Measurements from ENCODE around the gene MED12L. TPM values are rescaled to one million over a fixed set of nuclear protein-coding genes. Genes with fewer than 3 reads are reported as not detected.
"Not testable (repeated sequence)": the region's sequence is repeated elsewhere in the genome, so short reads cannot be mapped to it uniquely, and the experiment has no call there.

MED12L gene
- total RNA-seq, 4 donors from 2014 or later = 0.09 to 3.3 (median 0.13) TPM; not detected in 1

GRCh38 chr3:151074256-151074655, 11.2 kb upstream of the MED12L start:
- Histone ChIP-seq H3K4me3 (no peak overlapping the region), H3K9me3 (no peaks in the 10 kb centered on the region), H3K4me1 (no peaks in the 10 kb centered on the region), H3K36me3 (no peaks in the 10 kb centered on the region), H3K27ac (no peak overlapping the region), H3K27me3 (no peaks in the 10 kb centered on the region)
- no peak for TF ChIP-seq CTCF (IDR thresholded peaks at IDR 0.05)
- no peak for TF ChIP-seq POLR2A (IDR thresholded peaks at IDR 0.05)
- DNase-seq = no peak

DNA sequence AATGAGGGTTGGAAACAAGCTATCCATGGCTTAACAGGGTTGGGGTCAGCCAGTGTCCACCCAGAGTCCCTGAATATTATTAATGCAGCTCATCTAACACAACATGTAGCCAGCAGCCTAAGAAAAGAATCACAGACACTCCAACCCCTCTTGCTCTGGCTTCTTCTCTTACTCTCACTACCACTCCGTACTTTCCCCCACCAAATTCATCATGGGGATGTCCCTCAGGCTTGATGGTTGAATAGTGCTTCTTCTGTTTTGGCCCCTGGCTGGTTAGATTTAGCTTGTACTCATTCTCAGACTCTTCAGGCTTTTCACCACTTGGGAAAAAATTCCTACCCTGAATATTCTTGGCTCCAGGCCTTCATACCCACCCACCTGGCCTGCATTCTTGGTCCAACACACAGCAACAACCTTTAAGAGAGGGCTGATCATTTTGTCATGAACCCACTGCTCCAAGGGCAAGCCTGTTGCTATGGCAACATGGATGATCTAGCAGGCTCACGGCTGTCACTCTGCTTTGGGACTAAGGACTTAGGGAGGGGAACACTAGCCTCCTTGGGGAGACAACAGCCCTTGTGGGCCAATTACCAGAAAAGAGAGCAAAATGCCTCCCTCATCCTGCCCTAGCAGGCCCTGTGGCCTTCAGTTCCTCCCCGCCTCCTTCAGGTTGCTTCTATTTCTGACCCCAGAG, 9.4 kb upstream of the MED12L start:
- no peaks in the 10 kb centered on the region for H3K4me1 ChIP-seq
- no peak overlapping the region for H3K4me3 ChIP-seq
- no peaks in the 10 kb centered on the region for H3K36me3 ChIP-seq
- no peak overlapping the region for H3K27ac ChIP-seq
- no peak for DNase-seq
- TF ChIP-seq CTCF (IDR thresholded peaks at IDR 0.05) (no peak), POLR2A (IDR thresholded peaks at IDR 0.05) (no peak)
- no peaks in the 10 kb centered on the region for H3K27me3 ChIP-seq
- H3K9me3 ChIP-seq = no peaks in the 10 kb centered on the region

- no peak overlapping the region for H3K4me3 ChIP-seq
- no peaks in the 10 kb centered on the region for H3K4me1 ChIP-seq
- no peak for DNase-seq
- H3K27me3 ChIP-seq = no peaks in the 10 kb centered on the region
- TF ChIP-seq CTCF (IDR thresholded peaks at IDR 0.05) = no peak
- TF ChIP-seq POLR2A (IDR thresholded peaks at IDR 0.05) = no peak
- H3K9me3 ChIP-seq = no peaks in the 10 kb centered on the region
- H3K27ac ChIP-seq = no peak overlapping the region
- H3K36me3 ChIP-seq = no peaks in the 10 kb centered on the region
These were observed 8.8 kb upstream of the MED12L start for GRCh38 chr3:151076626-151077025.

GRCh38 chr3:151081082-151081481, 4.4 kb upstream of the MED12L start:
- not testable (repeated sequence) for DNase-seq, H3K27ac ChIP-seq
- H3K4me1 ChIP-seq = peaks cover 0 to 12% (median 6%) of the 10 kb centered on the region in 4 donors

DNA sequence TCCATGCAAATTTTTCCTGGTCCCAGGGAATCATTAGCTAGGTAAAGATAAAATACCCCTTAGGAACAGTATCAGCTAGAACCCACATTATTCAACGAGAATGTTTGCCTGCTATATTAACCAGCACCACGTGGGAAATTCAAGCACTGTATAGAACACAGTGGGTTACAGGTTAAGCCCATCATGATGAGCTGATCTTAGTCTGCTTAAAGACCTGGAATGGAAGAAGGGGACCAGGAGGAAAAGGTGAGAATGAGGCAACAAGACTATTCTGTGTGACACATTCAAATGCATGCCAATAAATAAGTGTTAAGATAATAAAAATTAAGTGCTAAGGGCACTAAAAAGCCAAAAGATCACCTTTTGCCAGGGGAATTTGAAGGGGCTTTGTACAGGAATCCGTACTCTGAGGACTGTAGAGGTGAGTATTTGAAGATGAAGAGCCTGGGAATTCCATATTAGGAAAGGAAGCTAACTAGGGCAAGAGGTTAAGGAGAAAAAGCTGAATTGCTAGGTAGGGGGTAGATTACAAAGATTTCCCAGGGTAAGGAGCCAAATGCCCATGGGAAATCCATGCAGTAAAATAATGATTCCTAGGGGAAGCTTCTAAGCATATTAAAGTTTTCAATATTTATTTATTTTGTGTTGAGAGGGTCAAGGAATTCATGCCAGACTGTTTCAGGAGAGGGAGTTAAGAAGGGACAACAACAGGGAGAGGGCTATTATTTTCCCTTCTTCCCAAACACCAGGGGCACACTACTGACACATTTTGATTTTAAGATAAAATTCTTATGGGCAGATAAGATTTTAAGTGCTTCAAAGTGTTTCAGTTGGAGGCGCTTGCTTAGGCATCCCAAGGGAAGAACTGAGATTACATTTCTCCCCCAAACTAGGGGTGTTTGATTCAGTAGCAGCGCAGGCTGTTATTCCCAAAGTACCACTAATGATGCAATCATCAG, 2.3 kb upstream of the MED12L start:
- TF ChIP-seq POLR2A (IDR thresholded peaks at IDR 0.05) (no peak), CTCF (IDR thresholded peaks at IDR 0.05) (no peak)
- Histone ChIP-seq H3K27ac (no peak overlapping the region), H3K9me3 (no peaks in the 10 kb centered on the region), H3K4me3 (no peak overlapping the region), H3K4me1 (peaks cover 0 to 27% (median 14%) of the 10 kb centered on the region in 4 donors), H3K36me3 (no peaks in the 10 kb centered on the region), H3K27me3 (no peaks in the 10 kb centered on the region)
- no peak for DNase-seq

More at GRCh38 chr3:151081082-151081481, 4.4 kb upstream of the MED12L start:
- not testable (repeated sequence) for H3K9me3 ChIP-seq, H3K27me3 ChIP-seq, H3K4me3 ChIP-seq, H3K36me3 ChIP-seq

- H3K36me3 ChIP-seq = no peaks in the 10 kb centered on the region
- no peaks in the 10 kb centered on the region for H3K9me3 ChIP-seq
- peak overlapping the region; percentile 42 to 80 (median 56) for H3K4me3 ChIP-seq
- peaks cover 0 to 27% (median 14%) of the 10 kb centered on the region in 4 donors for H3K4me1 ChIP-seq
- no peak for TF ChIP-seq POLR2A (IDR thresholded peaks at IDR 0.05)
- TF ChIP-seq CTCF (IDR thresholded peaks at IDR 0.05) = no peak
- H3K27ac ChIP-seq = no peak overlapping the region
- no peaks in the 10 kb centered on the region for H3K27me3 ChIP-seq
- DNase-seq = no peak
These were observed 604 bp upstream of the MED12L start for GRCh38 chr3:151084893-151085226.

Measured in Peyer's patch (tissue), 4 donors.